Measurements from ENCODE around the gene SH3D19. TPM values are rescaled to one million over a fixed set of nuclear protein-coding genes. Genes with fewer than 3 reads are reported as not detected.
A peak's percentile ranks its signal among the peaks of the same experiment; 100 is the strongest.
"Not testable (repeated sequence)": the region's sequence is repeated elsewhere in the genome, so short reads cannot be mapped to it uniquely, and the experiment has no call there.

The SH3D19 gene
- total RNA-seq, 4 donors from 2014 or later = 35.1 to 113 (median 38.6) TPM

GRCh38 chr4:151292038-151292437 lies 33.4 kb downstream of the SH3D19 start:
- Histone ChIP-seq H3K27me3 (no peaks in the 10 kb centered on the region), H3K9me3 (no peaks in the 10 kb centered on the region), H3K4me3 (no peak overlapping the region), H3K36me3 (peaks cover 0 to 4% (median 0%) of the 10 kb centered on the region in 3 donors), H3K4me1 (no peaks in the 10 kb centered on the region), H3K27ac (no peak overlapping the region)
- TF ChIP-seq POLR2A (IDR thresholded peaks at IDR 0.05) = no peak
- intact Hi-C loops (cut with DNase I) = no loop called here
- 92 to 94% methylated on average over 2 of the region's 2 CpGs for WGBS, 2 donors
- no peak for DNase-seq

GRCh38 chr4:151291485-151291884 lies 33.9 kb downstream of the SH3D19 start:
- H3K9me3 ChIP-seq = no peaks in the 10 kb centered on the region
- H3K36me3 ChIP-seq = peaks cover 0 to 4% (median 0%) of the 10 kb centered on the region in 3 donors
- H3K27me3 ChIP-seq = no peaks in the 10 kb centered on the region
- TF ChIP-seq POLR2A (IDR thresholded peaks at IDR 0.05) = no peak
- TF ChIP-seq, protein P1, sequence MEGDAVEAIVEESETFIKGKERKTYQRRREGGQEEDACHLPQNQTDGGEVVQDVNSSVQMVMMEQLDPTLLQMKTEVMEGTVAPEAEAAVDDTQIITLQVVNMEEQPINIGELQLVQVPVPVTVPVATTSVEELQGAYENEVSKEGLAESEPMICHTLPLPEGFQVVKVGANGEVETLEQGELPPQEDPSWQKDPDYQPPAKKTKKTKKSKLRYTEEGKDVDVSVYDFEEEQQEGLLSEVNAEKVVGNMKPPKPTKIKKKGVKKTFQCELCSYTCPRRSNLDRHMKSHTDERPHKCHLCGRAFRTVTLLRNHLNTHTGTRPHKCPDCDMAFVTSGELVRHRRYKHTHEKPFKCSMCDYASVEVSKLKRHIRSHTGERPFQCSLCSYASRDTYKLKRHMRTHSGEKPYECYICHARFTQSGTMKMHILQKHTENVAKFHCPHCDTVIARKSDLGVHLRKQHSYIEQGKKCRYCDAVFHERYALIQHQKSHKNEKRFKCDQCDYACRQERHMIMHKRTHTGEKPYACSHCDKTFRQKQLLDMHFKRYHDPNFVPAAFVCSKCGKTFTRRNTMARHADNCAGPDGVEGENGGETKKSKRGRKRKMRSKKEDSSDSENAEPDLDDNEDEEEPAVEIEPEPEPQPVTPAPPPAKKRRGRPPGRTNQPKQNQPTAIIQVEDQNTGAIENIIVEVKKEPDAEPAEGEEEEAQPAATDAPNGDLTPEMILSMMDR (IDR thresholded peaks at IDR 0.05) = no peak
- no peaks in the 10 kb centered on the region for H3K4me1 ChIP-seq
- intact Hi-C loops (cut with DNase I) = no loop called here
- no peak overlapping the region for H3K27ac ChIP-seq
- 43 to 47% methylated on average over 1 of the region's 1 CpG for WGBS, 2 donors
- no peak overlapping the region for H3K4me3 ChIP-seq
- DNase-seq = no peak

DNA sequence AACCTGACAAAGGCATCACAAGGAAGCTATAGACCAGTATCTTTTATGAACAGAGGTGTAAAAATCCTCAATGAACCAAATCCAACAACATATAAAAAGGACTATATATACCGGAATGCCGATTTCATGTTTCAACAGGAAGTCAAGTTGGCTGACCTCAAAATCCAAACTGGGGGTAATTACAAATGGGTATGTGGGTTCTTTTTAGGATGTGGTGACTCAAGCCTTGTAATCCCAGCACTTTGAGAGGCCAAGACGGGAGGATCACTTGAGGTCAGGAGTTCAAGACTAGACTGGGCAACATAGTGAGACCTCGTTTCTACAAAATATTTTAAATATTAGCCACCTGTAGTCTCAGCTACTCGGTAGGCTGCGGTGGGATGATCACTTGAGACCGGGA lies 38.0 kb downstream of the SH3D19 start:
- no peaks in the 10 kb centered on the region for H3K9me3 ChIP-seq
- no peaks in the 10 kb centered on the region for H3K36me3 ChIP-seq
- H3K27me3 ChIP-seq = no peaks in the 10 kb centered on the region
- WGBS, 2 donors = 82 to 84% methylated on average over 7 of the region's 7 CpGs
- TF ChIP-seq, protein P1 (IDR thresholded peaks at IDR 0.05) = no peak
- no peak for TF ChIP-seq POLR2A (IDR thresholded peaks at IDR 0.05)
- H3K4me3 ChIP-seq = no peak overlapping the region
- intact Hi-C loops (cut with DNase I) = no loop called here
- H3K4me1 ChIP-seq = no peaks in the 10 kb centered on the region
- H3K27ac ChIP-seq = no peak overlapping the region
- no peak for DNase-seq

GRCh38 chr4:151284534-151285245 lies 40.7 kb downstream of the SH3D19 start:
- DNase-seq = no peak
- no peaks in the 10 kb centered on the region for H3K36me3 ChIP-seq
- 42 to 64% methylated on average over 4 of the region's 4 CpGs for WGBS, 2 donors
- H3K4me3 ChIP-seq = no peak overlapping the region
- H3K27ac ChIP-seq = no peak overlapping the region
- H3K4me1 ChIP-seq = no peaks in the 10 kb centered on the region
- H3K9me3 ChIP-seq = no peaks in the 10 kb centered on the region
- no peaks in the 10 kb centered on the region for H3K27me3 ChIP-seq
- intact Hi-C loops (cut with DNase I) = no loop called here
- TF ChIP-seq, protein P1 (IDR thresholded peaks at IDR 0.05) = no peak
- TF ChIP-seq POLR2A (IDR thresholded peaks at IDR 0.05) = no peak

GRCh38 chr4:151276787-151277562 lies 48.4 kb downstream of the SH3D19 start, which contains the start of gene PRSS48:
TSS of gene PRSS48 (plus strand) at chr4:151277161. CDS start at chr4:151277173, 12 bp downstream.
- Histone ChIP-seq H3K9me3 (no peaks in the 10 kb centered on the region), H3K36me3 (peaks cover 0 to 5% (median 0%) of the 10 kb centered on the region in 3 donors), H3K4me1 (peaks cover 0 to 5% (median 0%) of the 10 kb centered on the region in 3 donors), H3K27ac (no peak within 1 kb of the TSS), H3K27me3 (no peaks in the 10 kb centered on the region), H3K4me3 (no peak within 1 kb of the TSS)
- intact Hi-C loops (cut with DNase I) = no loop called here
- 61 to 63% methylated on average over 3 to 6 of the region's 7 CpGs for WGBS, 2 donors
- TF ChIP-seq, protein P1 (IDR thresholded peaks at IDR 0.05) = peak in 5 of 6 experiments; percentile 60 to 77 (median 61)
- no peak for TF ChIP-seq POLR2A (IDR thresholded peaks at IDR 0.05)
- no peak for DNase-seq

- H3K4me3 ChIP-seq; H3K27ac ChIP-seq; H3K27me3 ChIP-seq; intact Hi-C loops (cut with DNase I); H3K36me3 ChIP-seq; DNase-seq; H3K9me3 ChIP-seq; H3K4me1 ChIP-seq: not testable (repeated sequence)
Observed at GRCh38 chr4:151268905-151269304, 56.5 kb downstream of the SH3D19 start.

Data from esophagus squamous epithelium (tissue), 5 donors.